Chondrocyte (in vitro differentiated cells): Measurements from ENCODE around the gene NAB1. TPM values are rescaled to one million over a fixed set of nuclear protein-coding genes. Genes with fewer than 3 reads are reported as not detected.

Experiments used
- DNase-seq: peaks from one replicate; pipeline ENCODE4 v3.0.0; 2021; ENCODE audit warnings: mixed read lengths, low spot score
- H3K27ac Mint-ChIP-seq: one replicate; pipeline ENCODE4 v1.8.0; 2021; ENCODE audit warnings: mild to moderate bottlenecking, moderate library complexity, mixed read lengths; ENCODE audit not compliant: unreplicated experiment
- H3K27me3 Mint-ChIP-seq: 2 replicates; pipeline ENCODE4 v1.8.0; 2021; ENCODE audit warnings: low read depth, mixed read lengths
- H3K36me3 Mint-ChIP-seq: 2 replicates; pipeline ENCODE4 v1.8.0; 2021; ENCODE audit warnings: low read depth, mixed read lengths
- H3K4me1 Mint-ChIP-seq: 2 replicates; pipeline ENCODE4 v1.8.0; 2021; ENCODE audit warnings: low read depth, mild to moderate bottlenecking, mixed read lengths
- H3K4me3 Mint-ChIP-seq: one replicate; pipeline ENCODE4 v1.8.0; 2021; ENCODE audit warnings: mild to moderate bottlenecking, moderate library complexity, mixed read lengths; ENCODE audit not compliant: unreplicated experiment
- H3K9me3 Mint-ChIP-seq: 2 replicates; pipeline ENCODE4 v1.8.0; 2021; ENCODE audit warnings: low read depth, mixed read lengths
- total RNA-seq: library from RNA; stranded (reverse); gene quantifications from 3 replicates; pipeline ENCODE4 v1.2.1, GENCODE V29; 2021
- TF ChIP-seq, protein P1 (sequence below): fragments of 200-600 bp; sonication (generic); IDR thresholded peaks from 2 replicates; pipeline ENCODE4 v1.5.0; 2021; ENCODE audit warnings: antibody characterized with exemption, mild to moderate bottlenecking, moderate library complexity

Gene NAB1
- total RNA-seq, 1 donor from 2014 or later = 49.8 TPM

DNA sequence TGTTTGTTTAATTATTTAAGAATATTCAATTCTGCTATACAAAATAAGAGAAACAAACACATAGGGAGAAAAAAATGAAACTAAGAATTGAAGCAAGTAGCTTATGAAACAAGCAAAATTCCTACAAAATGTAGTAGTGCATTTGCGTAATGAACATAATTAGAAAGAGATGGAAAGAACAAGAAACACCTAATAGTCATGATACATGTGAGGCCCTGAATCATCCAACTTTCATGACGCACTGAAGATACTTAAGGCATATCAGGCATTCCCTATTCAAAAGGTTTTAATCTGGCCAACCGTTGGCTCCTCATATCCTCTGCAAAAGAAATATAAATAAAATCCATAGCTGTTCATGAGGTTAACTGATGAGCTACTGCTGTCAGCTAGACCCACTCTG, 14.5 kb upstream of the NAB1 start:
- DNase-seq = no peak
- no peak overlapping the region for H3K27ac Mint-ChIP-seq
- TF ChIP-seq, protein P1, sequence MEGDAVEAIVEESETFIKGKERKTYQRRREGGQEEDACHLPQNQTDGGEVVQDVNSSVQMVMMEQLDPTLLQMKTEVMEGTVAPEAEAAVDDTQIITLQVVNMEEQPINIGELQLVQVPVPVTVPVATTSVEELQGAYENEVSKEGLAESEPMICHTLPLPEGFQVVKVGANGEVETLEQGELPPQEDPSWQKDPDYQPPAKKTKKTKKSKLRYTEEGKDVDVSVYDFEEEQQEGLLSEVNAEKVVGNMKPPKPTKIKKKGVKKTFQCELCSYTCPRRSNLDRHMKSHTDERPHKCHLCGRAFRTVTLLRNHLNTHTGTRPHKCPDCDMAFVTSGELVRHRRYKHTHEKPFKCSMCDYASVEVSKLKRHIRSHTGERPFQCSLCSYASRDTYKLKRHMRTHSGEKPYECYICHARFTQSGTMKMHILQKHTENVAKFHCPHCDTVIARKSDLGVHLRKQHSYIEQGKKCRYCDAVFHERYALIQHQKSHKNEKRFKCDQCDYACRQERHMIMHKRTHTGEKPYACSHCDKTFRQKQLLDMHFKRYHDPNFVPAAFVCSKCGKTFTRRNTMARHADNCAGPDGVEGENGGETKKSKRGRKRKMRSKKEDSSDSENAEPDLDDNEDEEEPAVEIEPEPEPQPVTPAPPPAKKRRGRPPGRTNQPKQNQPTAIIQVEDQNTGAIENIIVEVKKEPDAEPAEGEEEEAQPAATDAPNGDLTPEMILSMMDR = no peak
- H3K27me3 Mint-ChIP-seq = no peaks in the 10 kb centered on the region
- H3K4me3 Mint-ChIP-seq = no peak overlapping the region
- peaks cover 37% of the 10 kb centered on the region for H3K4me1 Mint-ChIP-seq
- no peaks in the 10 kb centered on the region for H3K9me3 Mint-ChIP-seq
- no peaks in the 10 kb centered on the region for H3K36me3 Mint-ChIP-seq

DNA sequence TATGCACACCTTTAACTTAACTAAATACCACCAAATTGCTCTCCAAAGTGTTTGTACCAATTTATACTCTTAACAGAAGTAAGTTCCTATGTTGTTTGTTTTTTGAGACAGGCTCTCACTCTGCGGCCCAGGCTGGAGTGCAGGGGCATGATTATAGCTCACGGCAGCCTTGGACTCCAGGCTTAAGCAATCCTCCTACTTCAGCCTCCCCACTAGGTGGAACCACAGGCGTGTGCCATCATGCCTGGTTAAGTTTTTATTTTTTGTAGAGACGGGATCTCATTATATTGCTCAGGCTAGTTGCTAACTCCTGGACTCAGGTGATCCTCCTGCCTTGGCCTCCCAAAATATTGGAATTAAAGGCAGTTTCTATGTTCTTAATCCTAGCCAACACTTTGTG, 13.1 kb upstream of the NAB1 start:
- H3K9me3 Mint-ChIP-seq = no peaks in the 10 kb centered on the region
- TF ChIP-seq, protein P1 = peak; percentile 49
- H3K27me3 Mint-ChIP-seq = no peaks in the 10 kb centered on the region
- no peak for DNase-seq
- H3K36me3 Mint-ChIP-seq = no peaks in the 10 kb centered on the region
- peaks cover 37% of the 10 kb centered on the region for H3K4me1 Mint-ChIP-seq
- H3K27ac Mint-ChIP-seq = peak overlapping the region; percentile 88
- no peak overlapping the region for H3K4me3 Mint-ChIP-seq

DNA sequence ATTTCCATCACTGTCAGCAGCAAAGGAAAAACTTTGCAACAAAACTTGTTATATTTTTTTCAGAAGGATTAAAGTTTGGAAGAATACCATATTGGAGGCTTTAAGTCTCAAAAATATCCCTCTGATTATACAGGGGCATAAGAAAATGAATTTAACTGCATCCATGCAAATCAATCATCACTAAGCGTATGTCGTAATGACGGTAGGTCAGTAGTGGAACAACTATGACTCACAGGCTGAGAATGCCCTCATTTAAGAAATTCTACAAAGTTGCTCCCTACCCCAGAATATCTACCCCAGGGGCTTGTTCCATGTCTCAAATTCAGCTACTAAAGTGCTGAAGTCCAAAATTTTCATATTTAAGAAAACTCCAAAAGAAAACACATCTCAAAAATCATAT, 12.5 kb upstream of the NAB1 start:
- no peaks in the 10 kb centered on the region for H3K36me3 Mint-ChIP-seq
- no peaks in the 10 kb centered on the region for H3K9me3 Mint-ChIP-seq
- no peak overlapping the region for H3K4me3 Mint-ChIP-seq
- peak overlapping the region; percentile 88 for H3K27ac Mint-ChIP-seq
- H3K27me3 Mint-ChIP-seq = no peaks in the 10 kb centered on the region
- H3K4me1 Mint-ChIP-seq = peaks cover 43% of the 10 kb centered on the region
- DNase-seq = no peak
- TF ChIP-seq, protein P1 = no peak

DNA sequence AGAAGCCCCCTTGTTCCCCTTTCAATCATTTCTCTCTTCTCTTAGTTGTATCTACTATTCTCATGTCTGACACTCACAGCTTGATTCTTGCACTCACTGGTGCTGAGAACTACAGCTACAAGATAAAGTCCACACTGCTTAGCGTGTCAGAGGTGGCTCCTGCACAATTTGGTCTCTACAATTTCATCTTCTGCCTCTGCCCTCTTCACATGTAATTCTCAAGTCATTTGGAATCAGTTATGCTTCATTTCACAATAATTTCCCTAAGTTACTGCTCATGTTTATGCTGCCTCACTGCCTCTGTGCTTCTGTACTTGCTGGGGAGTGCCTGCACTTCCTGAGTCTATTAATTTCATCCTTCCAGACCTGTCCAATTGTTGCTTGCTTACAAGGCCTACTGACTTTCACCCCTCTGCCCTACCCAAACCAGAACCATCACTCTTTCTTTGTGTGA, 11.6 kb upstream of the NAB1 start:
- Mint-ChIP-seq H3K9me3 (no peaks in the 10 kb centered on the region), H3K4me3 (no peak overlapping the region), H3K27ac (peak overlapping the region; percentile 88), H3K4me1 (peaks cover 51% of the 10 kb centered on the region), H3K27me3 (no peaks in the 10 kb centered on the region), H3K36me3 (no peaks in the 10 kb centered on the region)
- DNase-seq = no peak
- TF ChIP-seq, protein P1 = no peak

DNA sequence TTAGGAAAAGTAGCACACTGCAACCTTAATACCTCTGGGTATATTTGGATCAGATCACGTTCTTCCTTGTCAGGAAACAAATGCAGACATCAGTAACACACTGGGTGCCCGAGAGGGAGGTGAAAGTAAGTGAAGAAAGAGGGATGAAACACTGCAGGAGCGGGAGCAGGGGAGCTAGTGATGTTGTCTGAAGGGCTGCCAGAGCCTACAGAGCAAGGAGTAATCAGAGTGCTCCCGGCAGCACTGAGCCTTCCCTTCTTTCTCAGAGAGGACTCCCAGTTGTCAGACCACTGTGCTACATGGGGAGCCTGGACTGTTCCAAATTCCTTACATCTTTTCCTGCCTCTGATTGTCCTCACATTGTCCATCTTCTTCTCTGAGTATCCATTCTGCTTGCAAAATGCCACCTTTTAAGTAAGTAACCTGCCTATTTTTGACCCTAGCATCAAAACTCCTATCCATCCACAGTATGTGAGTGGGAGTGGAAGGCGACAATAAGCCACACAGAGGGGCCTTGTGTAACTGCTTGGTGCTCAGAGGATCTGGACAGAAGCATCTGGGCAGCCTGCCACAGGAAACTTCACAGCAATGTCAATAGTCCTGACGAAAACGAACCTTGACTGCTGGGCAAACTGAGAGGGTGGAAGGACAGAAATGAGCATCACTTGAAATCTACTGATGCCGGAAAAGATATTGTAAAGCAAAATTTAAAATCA, 10.8 kb upstream of the NAB1 start:
- no peak for DNase-seq
- peaks cover 51% of the 10 kb centered on the region for H3K4me1 Mint-ChIP-seq
- no peaks in the 10 kb centered on the region for H3K36me3 Mint-ChIP-seq
- H3K27me3 Mint-ChIP-seq = no peaks in the 10 kb centered on the region
- H3K4me3 Mint-ChIP-seq = no peak overlapping the region
- no peaks in the 10 kb centered on the region for H3K9me3 Mint-ChIP-seq
- TF ChIP-seq, protein P1 = no peak
- peak overlapping the region; percentile 88 for H3K27ac Mint-ChIP-seq
